Fibroblast of peridontal ligament (primary cell): ENCODE measurements around the gene IGF2BP1.
"Not testable (repeated sequence)": the region's sequence is repeated elsewhere in the genome, so short reads cannot be mapped to it uniquely, and the experiment has no call there.

Experiments
- DNase-seq: peaks from one replicate; pipeline ENCODE4 v3.0.0-alpha.2; 2010; ENCODE audit errors: extremely low read depth

Gene IGF2BP1

DNA sequence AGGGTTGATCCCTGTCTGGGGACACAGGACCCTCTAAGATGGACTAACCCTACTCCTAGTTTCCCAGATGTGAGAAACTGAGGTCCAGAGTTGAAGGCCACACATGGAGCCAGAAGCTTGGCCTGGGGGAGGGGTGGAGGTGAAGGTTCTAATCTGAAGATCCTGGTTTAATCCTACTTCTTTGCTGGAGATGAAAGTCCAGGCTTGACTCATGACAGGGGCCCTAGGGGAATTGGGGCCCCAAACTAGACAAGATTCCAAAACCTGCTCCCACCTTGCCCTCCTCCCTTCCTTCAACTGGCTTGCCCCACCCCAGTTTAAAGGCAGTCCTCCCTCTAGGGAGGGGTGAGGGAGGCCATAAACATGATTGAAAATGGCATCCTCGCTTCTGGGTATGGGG, 21.6 kb downstream of the IGF2BP1 start:
- no peak for DNase-seq

DNA sequence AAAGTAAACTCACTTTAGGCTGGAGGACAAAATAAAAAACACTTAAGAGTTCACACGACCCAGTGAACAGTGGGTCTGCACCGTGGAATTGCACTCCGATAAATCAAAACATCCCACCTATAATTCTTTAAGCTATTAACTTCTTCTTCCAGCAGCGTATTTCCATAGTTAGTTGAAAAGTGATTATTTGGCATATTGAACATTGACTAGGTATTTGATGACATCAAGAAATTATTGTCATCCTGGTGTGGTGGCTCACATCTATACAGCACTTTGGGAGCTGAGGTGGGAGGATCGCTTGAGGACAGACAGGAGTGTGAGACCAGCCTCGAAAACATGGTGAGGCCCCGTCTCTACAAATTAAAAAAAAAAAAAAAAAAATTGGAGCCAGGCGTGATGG, 23.4 kb downstream of the IGF2BP1 start:
- no peak for DNase-seq

DNA sequence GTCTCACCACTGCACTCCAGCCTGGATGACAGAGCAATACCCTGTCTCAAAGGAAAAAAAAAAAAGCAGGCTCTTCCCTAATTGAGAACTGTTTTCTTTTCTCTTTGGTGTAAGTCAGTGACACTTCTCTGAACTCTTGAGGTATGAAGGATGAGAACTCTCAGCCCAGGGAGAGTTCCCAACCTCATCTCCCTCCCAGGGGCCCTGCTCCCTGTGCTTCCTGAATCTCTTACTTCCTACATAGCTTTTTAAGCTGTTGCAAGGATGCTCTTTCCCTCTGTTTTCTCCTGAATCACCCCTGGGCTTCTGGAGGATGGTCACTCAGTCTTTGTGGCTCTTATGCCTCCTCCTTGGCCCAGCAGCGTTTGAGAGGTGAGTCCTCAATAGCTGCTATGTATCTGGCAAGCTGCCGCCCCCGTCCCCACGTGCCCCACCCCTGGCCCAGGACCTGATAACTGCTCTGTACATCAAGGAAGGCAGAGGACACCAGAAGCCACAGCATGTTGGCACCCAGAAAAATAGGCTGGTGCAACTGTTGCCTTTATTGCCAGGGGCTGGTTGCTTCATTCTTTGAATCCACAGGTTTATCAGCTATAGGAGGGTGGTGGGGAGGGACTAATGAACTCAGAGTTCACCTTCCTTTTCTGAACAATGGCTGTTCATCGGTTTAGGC, 24.0 kb downstream of the IGF2BP1 start:
- DNase-seq, result no peak

DNA sequence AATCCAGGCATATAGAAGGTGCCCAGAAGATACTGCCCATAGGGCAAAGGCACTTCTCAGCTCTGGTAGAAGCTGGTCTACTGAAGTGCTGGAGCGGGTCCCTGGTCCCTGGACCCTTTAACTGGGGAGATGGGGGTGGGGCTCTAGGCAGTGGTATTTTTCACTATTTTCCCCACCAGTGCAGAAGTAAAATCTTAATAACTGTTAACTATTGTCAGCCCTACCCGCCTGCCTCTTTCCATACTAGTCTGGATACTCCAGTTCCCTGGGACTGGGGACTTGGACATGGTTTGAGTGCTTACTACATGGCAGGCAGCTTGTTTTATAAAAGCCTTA, 24.6 kb downstream of the IGF2BP1 start:
- DNase-seq, result no peak

DNA sequence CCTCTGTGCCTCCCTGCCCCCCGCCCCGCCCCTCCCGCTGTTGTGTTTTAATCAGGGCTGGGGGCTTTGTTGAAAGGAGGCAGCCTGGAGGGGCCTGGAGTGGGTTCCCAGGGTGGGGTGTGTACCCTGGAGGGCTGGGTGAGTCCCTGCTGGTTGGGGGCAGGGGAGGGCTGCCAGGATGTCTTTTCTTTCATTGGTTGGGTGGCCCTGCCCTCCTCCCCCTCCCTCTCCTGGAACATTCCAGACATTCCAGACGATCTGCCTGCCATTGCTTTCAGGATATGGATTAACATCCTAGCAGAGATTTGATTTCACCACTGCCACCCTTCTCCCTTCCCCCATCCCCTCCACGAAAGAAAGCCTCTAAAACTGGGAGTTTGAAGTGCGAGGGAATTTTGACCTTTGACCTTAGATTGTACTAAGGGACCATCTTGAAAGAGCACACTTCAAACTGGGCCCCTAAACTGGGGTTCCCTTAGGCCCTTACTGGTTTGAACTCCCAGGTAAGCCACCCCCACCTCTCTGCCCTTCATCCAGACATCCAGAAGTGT, 25.3 kb downstream of the IGF2BP1 start:
- DNase-seq, result no peak

DNA sequence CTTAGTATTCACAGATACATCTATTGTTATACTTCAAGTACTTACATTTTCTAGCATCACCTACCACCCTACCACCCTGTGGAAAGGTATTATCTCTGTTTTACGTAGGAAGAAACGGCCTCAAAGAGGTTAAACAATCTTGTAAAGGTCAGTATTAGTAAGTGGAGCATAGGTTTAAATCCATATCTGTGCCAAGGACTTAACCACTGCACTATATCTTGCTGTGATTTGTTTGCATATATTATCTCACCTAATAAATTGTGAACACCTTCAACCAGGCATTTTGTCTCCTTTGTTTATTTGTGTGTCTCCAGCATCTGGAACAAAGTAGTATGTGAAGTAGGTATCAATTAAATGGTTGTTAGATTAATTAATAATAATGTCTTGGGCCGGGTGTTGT, 27.3 kb downstream of the IGF2BP1 start:
- DNase-seq, result no peak

DNA sequence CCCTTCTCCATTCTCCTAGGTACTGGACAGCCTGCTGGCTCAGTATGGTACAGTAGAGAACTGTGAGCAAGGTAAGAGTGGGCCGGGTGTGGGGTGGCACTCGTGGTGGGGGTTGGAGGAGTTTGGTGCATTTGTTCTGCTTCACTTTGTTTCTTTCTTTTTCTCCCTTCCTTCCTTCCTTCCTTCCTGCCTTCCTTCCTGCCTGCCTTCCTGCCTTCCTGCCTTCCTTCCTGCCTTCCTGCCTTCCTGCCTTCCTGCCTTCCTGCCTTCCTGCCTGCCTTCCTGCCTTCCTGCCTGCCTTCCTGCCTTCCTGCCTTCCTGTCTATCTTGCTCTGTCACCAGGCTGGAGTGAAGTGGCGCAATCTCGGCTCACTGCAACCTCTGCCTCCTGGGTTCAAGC, 29.3 kb downstream of the IGF2BP1 start:
- not testable (repeated sequence) for DNase-seq

DNA sequence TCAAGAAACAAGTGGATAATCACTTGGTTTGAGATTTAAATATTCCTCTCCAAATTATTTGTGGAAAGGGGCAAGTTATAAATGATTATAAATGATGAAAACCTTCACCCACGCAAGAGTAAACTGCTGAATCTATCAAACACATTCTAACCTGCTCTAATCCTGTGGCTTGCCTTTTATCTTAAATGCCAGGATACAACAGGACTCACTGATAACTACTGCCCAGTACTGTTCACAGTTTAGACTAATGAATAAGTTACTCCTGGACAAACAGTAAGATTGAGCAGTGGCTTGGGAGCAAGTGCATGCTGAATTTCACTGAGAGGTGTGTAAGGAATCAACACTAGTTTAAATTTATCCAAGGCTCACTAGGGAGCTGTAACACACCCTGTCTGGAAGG, 31.1 kb downstream of the IGF2BP1 start:
- no peak for DNase-seq

DNA sequence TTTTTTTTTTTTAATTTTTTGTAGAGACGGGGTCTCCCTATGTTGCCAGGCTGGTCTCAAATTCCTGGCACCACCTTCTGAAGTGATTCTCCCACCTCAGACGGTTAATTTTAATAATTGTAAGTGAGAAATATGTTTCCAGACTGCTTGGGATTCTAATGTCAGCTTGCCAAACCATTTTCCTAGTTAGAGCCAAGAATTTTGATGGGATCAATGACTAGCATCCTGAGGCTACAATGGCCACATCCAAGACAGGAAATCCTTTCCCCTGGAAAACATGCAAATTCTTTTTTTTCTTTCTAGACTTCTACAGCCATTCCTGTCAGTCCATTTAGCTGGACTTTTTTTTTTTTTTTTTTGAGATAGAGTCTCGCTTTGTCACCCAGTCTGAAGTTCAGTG, 32.6 kb downstream of the IGF2BP1 start:
- DNase-seq, result peak; percentile 30

GRCh38 chr17:49031965-49032928, 35.1 kb downstream of the IGF2BP1 start:
- peak; percentile 86 for DNase-seq

GRCh38 chr17:49035470-49036269, 38.5 kb downstream of the IGF2BP1 start:
- peak; percentile 68 for DNase-seq

- DNase-seq, result no peak
Observed at GRCh38 chr17:49036270-49036626, 39.1 kb downstream of the IGF2BP1 start.

DNA sequence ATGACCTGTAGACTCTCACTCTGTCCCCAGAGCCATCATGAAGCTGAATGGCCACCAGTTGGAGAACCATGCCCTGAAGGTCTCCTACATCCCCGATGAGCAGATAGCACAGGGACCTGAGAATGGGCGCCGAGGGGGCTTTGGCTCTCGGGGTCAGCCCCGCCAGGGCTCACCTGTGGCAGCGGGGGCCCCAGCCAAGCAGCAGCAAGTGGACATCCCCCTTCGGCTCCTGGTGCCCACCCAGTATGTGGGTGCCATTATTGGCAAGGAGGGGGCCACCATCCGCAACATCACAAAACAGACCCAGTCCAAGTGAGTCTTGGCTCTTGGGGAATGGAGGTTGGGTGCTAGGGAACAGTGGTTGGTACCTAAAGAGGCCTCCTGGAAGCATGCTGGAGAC, 41.0 kb downstream of the IGF2BP1 start:
- DNase-seq, result no peak

GRCh38 chr17:49038544-49038943, 41.4 kb downstream of the IGF2BP1 start:
- no peak for DNase-seq

- not testable (repeated sequence) for DNase-seq
Observed at GRCh38 chr17:49039518-49039917, 42.3 kb downstream of the IGF2BP1 start.

DNA sequence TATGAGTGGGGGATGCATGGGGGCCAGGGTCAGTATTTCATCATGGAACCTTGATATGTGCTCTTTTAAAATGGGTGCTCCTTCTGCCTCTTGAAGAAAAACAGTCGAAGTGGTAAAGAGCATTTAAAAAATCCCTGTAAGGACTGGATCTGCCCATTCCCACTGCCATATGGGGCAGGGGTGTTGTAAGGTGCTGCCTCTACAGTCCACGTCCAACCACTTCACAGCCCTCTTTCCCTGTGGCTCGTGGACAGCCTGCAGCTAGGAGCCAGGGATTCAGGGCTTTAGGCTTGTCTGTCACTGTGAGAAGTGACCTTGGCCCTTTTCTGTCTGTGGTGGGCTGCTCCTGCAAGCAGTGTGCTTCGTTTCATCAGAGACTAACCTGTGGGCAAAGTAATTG, 44.3 kb downstream of the IGF2BP1 start:
- no peak for DNase-seq

DNA sequence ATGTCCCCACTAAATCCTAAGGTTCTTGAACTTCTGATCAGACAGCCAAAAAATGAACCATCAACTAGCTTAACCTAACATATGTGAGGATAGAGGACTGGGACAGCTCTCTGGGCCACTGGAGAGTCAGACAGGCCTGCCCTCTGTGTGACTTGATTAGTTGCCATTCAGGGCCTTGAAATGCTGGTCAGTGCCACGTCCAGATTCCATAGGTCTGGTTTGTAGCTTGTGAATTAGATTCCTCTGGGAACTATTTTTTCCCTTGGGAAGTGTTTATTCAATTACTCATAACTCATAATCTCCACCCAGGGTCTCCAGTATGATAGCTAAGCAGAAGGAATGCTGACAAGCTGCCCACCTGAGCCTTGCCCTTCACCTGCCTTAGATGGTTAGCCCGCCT, 48.2 kb downstream of the IGF2BP1 start:
- DNase-seq, result no peak

DNA sequence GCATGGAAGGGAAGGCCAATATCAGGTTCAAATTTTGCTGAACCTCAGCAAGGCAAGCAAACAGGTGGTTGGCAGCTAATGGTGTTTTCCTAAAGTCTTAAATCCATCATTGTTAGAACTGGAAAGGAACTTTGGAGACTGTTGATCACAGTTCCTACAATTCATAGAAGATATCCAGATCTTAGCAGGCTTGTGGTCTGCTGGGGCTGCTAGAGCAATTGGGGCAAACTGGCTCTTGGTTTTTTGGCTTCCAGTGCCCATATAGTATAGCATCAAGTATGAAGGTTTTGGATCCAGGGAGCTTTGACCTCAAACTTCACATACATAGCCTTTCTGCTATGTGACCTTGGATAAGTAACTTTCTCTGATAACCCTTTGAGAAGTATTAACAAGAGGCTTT, 49.7 kb downstream of the IGF2BP1 start:
- DNase-seq, result no peak

GRCh38 chr17:49049265-49049664, 52.1 kb downstream of the IGF2BP1 start:
- no peak for DNase-seq

GRCh38 chr17:49050611-49051010, 53.4 kb downstream of the IGF2BP1 start:
- DNase-seq, result no peak

DNA sequence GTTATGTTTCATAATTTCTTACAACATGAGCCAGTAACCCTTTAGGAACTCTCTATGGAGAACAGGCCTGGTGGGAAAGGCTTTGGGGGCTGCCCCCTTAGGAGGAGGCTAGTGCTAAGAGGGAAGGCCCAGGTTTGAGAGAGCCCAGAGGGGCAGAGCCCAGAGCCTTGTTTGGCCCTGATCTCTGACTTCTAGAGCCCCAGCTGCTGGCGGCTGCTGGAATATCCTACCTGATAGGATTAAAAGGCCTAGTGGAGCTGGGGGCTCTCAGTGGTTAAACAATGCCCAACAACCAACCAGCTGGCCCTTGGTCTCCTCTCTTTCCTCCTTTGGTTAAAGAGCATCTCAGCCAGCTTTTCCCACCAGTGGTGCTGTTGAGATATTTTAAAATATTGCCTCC, 54.1 kb downstream of the IGF2BP1 start:
- no peak for DNase-seq

DNA sequence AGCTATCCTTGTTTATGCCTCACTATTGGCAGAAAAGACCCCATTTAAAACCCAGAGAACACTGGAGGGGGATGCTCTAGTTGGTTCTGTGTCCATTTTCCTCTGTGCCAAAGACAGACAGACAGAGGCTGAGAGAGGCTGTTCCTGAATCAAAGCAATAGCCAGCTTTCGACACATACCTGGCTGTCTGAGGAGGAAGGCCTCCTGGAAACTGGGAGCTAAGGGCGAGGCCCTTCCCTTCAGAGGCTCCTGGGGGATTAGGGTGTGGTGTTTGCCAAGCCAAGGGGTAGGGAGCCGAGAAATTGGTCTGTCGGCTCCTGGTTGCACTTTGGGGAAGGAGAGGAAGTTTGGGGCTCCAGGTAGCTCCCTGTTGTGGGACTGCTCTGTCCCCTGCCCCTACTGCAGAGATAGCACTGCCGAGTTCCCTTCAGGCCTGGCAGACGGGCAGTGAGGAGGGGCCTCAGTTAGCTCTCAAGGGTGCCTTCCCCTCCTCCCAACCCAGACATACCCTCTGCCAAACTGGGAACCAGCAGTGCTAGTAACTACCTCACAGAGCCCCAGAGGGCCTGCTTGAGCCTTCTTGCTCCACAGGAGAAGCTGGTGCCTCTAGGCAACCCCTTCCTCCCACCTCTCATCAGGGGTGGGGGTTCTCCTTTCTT, 56.1 kb downstream of the IGF2BP1 start:
- DNase-seq, result no peak
